Measurements from ENCODE around the gene SULT1C2. TPM values are rescaled to one million over a fixed set of nuclear protein-coding genes. Genes with fewer than 3 reads are reported as not detected.

Gene SULT1C2
- total and polyA plus RNA-seq, 2 of the 13 experiments (the other 11 are each of a cell fraction or from before 2014, with no cell fraction given) = 4.0 to 6.2 TPM

- TF ChIP-seq MAFG (CRISPR knock-in tag; IDR thresholded peaks at IDR 0.05) (no peak), SMC3 (IDR thresholded peaks at IDR 0.05; ENCODE audit: low read length) (no peak), ZNF496 (CRISPR knock-in tag; IDR thresholded peaks at IDR 0.05; ENCODE audit: insufficient replicate concordance) (no peak), ZNF570 (CRISPR knock-in tag; IDR thresholded peaks at IDR 0.05; ENCODE audit: borderline replicate concordance) (no peak), ZXDC (CRISPR knock-in tag; IDR thresholded peaks at IDR 0.05) (no peak), TFE3 (CRISPR knock-in tag; IDR thresholded peaks at IDR 0.05) (peak; percentile 94), ZNF274 (CRISPR knock-in tag; IDR thresholded peaks at IDR 0.05) (no peak), CHD2 (IDR thresholded peaks at IDR 0.05; ENCODE audit: low read depth, low read length) (no peak), HMGA1 (CRISPR knock-in tag; conservative IDR thresholded peaks at IDR 0.05) (no peak), KLF6 (CRISPR knock-in tag; IDR thresholded peaks at IDR 0.05) (no peak), IRF1 (CRISPR knock-in tag; IDR thresholded peaks at IDR 0.05; ENCODE audit: low read depth) (peak; percentile 57), NFYB (CRISPR knock-in tag; IDR thresholded peaks at IDR 0.05) (no peak), ZSCAN31 (CRISPR knock-in tag; IDR thresholded peaks at IDR 0.05; ENCODE audit: low read depth) (0 out of 2 replicates have a peak, but pooled peaks have one; percentile 39), NCOA2 (CRISPR knock-in tag; IDR thresholded peaks at IDR 0.05) (no peak), TEAD2 (CRISPR knock-in tag; IDR thresholded peaks at IDR 0.05) (no peak), ZNF280B (CRISPR knock-in tag; IDR thresholded peaks at IDR 0.05; ENCODE audit: borderline replicate concordance) (no peak), ZNF383 (CRISPR knock-in tag; IDR thresholded peaks at IDR 0.05; ENCODE audit: borderline replicate concordance) (no peak), SAFB2 (CRISPR knock-in tag; IDR thresholded peaks at IDR 0.05; ENCODE audit: borderline replicate concordance, low read depth) (no peak), ZBTB4 (CRISPR knock-in tag; IDR thresholded peaks at IDR 0.05; ENCODE audit: borderline replicate concordance) (no peak), STAG1 (CRISPR knock-in tag; IDR thresholded peaks at IDR 0.05) (no peak), FOXK1 (CRISPR knock-in tag; IDR thresholded peaks at IDR 0.05; ENCODE audit: borderline replicate concordance, low read depth) (peak; percentile 87; the same call in 1 of the 2 replicates)
These were observed 16.9 kb upstream of the SULT1C2 start (continued) for GRCh38 chr2:108271691-108272253.
